Lower lobe of right lung (tissue), 2 donors: ENCODE results near the gene NXN. TPM values are rescaled to one million over a fixed set of nuclear protein-coding genes. Genes with fewer than 3 reads are reported as not detected.

Experiments
- ATAC-seq, 2 donors: fragments of 200-7000 bp; cut with Tn5 transposase; one replicate each; pipeline ENCODE4 v1.9.1; 2020 to 2022; ENCODE audit warnings: mild to moderate bottlenecking in 2 of 2, moderate library complexity in 2 of 2
- DNase-seq: peaks from one replicate; pipeline ENCODE4 v3.0.0-alpha.2; 2020
- H3K27ac ChIP-seq: fragments of 200-600 bp; one replicate; pipeline ENCODE4 v1.8.0; 2022
- H3K27me3 ChIP-seq: fragments of 200-600 bp; one replicate; pipeline ENCODE4 v1.8.0; 2022; ENCODE audit warnings: low read depth
- H3K36me3 ChIP-seq: fragments of 200-600 bp; one replicate; pipeline ENCODE4 v1.8.0; 2022; ENCODE audit warnings: mild to moderate bottlenecking
- H3K4me1 ChIP-seq: fragments of 200-600 bp; one replicate; pipeline ENCODE4 v1.8.0; 2022
- H3K4me3 ChIP-seq: fragments of 200-600 bp; one replicate; pipeline ENCODE4 v1.8.0; 2022; ENCODE audit warnings: mild to moderate bottlenecking
- H3K9me3 ChIP-seq: fragments of 200-600 bp; one replicate; pipeline ENCODE4 v1.8.0; 2022
- intact Hi-C: fragments of 100-400 bp; cut with DNase I; formaldehyde crosslinking; loops from one replicate; pipeline ENCODE4 v1.11.0; 2022
- total RNA-seq: library from RNA; stranded (reverse); fragmentation: NEBNext Ultra II Directional; extraction: Animal tissue kit (Norgen Biotek cat#: 25700); gene quantifications from one replicate; pipeline ENCODE4 v1.2.1, GENCODE V29; 2021
- TF ChIP-seq, protein P1 (sequence below): fragments of 200-600 bp; IDR thresholded peaks from one replicate; pipeline ENCODE4 v1.8.0; 2022; ENCODE audit warnings: antibody characterized with exemption, mild to moderate bottlenecking
- donor health status: DM: no; HTN: yes; CAD: no; lungs with severe emphysema.

The NXN gene
- total RNA-seq, 1 donor from 2014 or later = 42.6 TPM

- Histone ChIP-seq H3K27me3 (no peaks in the 10 kb centered on the region), H3K4me1 (no peaks in the 10 kb centered on the region), H3K9me3 (no peaks in the 10 kb centered on the region), H3K36me3 (peaks cover 35% of the 10 kb centered on the region), H3K27ac (no peak overlapping the region), H3K4me3 (no peak overlapping the region)
- intact Hi-C loops = no loop called here
- ATAC-seq (no peak), DNase-seq (no peak)
- TF ChIP-seq, protein P1, sequence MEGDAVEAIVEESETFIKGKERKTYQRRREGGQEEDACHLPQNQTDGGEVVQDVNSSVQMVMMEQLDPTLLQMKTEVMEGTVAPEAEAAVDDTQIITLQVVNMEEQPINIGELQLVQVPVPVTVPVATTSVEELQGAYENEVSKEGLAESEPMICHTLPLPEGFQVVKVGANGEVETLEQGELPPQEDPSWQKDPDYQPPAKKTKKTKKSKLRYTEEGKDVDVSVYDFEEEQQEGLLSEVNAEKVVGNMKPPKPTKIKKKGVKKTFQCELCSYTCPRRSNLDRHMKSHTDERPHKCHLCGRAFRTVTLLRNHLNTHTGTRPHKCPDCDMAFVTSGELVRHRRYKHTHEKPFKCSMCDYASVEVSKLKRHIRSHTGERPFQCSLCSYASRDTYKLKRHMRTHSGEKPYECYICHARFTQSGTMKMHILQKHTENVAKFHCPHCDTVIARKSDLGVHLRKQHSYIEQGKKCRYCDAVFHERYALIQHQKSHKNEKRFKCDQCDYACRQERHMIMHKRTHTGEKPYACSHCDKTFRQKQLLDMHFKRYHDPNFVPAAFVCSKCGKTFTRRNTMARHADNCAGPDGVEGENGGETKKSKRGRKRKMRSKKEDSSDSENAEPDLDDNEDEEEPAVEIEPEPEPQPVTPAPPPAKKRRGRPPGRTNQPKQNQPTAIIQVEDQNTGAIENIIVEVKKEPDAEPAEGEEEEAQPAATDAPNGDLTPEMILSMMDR = no peak
These were observed 176.4 kb downstream of the NXN start for GRCh38 chr17:802901-803881.

DNA sequence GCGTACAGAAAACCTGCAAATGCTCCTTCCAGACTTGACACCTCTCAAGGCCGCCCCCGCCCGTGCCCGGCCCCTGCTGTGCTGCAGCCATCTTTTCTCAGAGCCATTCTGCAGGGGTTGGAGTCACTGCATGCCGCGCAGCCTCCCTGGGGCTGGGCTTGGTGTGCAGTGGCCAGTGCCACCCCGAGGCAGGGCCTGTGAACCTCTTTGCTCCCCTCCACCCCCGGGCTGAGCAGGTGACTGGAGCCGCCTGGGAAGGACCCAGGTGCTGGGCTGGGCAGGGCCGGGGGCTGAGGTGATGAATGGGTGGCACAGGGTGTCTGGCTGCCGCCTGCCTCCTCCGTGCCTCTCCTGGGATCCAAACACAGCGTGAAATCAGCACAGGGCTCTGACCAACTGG lies 177.1 kb downstream of the NXN start:
- Histone ChIP-seq H3K4me1 (no peaks in the 10 kb centered on the region), H3K36me3 (peaks cover 35% of the 10 kb centered on the region), H3K9me3 (no peaks in the 10 kb centered on the region), H3K27me3 (no peaks in the 10 kb centered on the region), H3K27ac (no peak overlapping the region), H3K4me3 (no peak overlapping the region)
- DNase-seq = no peak
- intact Hi-C loops = no loop called here
- TF ChIP-seq, protein P1 = no peak
- ATAC-seq = no peak

DNA sequence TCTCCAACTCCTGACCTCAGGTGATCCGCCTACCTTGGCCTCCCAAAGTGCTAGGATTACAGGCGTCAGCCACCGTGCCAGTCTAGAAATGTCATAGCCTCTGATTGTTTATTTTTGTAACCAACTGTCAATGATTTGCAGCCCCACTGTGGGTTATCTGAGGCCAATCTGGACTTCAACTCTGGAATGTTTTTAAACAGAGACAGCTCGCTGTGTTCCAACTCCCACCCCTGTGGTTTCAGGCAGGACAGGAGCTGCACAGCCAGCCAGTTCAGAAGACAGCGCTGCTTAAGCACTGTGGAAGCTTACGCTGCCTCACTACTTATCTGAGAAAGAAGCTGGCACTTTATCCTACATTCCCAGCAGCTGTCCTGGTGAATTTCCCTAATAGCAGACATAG lies 177.9 kb downstream of the NXN start:
- ATAC-seq = no peak
- TF ChIP-seq, protein P1 = no peak
- Histone ChIP-seq H3K36me3 (peaks cover 35% of the 10 kb centered on the region), H3K9me3 (no peaks in the 10 kb centered on the region), H3K27ac (no peak overlapping the region), H3K4me3 (no peak overlapping the region), H3K4me1 (no peaks in the 10 kb centered on the region), H3K27me3 (no peaks in the 10 kb centered on the region)
- no peak for DNase-seq
- intact Hi-C loops = no loop called here

DNA sequence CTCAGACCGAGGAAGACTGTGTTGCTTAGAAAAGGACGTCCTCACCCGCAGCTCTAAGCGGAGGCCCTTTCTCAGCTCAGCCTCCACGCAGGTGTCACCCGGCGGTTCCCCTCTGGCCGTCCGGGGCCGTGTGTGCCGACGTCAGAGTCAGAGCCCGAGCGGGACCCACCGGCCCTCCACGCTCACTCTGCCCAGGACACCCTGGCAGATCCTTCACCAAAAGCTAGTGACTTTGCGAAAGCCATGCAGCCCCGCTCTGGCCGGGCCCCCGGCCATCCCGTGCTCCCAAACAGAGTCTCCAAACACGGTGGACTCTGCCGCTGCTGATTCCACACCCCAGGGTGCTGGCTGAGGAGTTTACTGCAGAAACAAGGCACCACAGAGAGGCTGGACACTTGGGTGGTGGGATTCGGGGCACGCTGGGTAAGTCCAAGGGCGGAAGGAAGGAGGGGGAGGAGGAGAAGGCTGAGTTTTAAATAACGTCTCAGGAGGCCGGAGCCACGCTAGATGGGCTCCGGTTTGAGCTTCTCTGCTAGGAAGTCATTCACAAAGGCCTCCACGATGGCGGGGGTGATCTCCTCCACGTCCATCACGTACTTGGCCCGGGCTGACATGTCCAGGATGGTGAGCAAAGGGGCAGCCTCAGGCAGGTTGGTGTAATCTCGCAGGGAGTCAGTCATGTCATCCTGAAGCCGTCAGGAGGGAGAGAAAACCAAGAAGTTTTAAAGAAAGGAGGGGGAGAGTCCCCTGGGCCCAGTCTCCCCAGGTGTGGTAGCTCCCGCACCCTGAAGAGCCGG lies 178.9 kb downstream of the NXN start:
- peaks cover 35% of the 10 kb centered on the region for H3K36me3 ChIP-seq
- TF ChIP-seq, protein P1 = no peak
- DNase-seq (no peak), ATAC-seq (no peak)
- H3K4me1 ChIP-seq = no peaks in the 10 kb centered on the region
- H3K27ac ChIP-seq = no peak overlapping the region
- H3K4me3 ChIP-seq = no peak overlapping the region
- H3K27me3 ChIP-seq = no peaks in the 10 kb centered on the region
- intact Hi-C loops = no loop called here
- no peaks in the 10 kb centered on the region for H3K9me3 ChIP-seq

- TF ChIP-seq, protein P1 = no peak
- no peak for DNase-seq
- intact Hi-C loops = no loop called here
- no peaks in the 10 kb centered on the region for H3K9me3 ChIP-seq
- no peak for ATAC-seq
- no peak overlapping the region for H3K4me3 ChIP-seq
- H3K4me1 ChIP-seq = peaks cover 14% of the 10 kb centered on the region
- H3K27me3 ChIP-seq = no peaks in the 10 kb centered on the region
- no peak overlapping the region for H3K27ac ChIP-seq
- H3K36me3 ChIP-seq = peaks cover 26% of the 10 kb centered on the region
These were observed 180.3 kb downstream of the NXN start for GRCh38 chr17:799261-799660.
